Left ventricle myocardium inferior (tissue), 1 donor: ENCODE data around the gene OR52N4. TPM values are rescaled to one million over a fixed set of nuclear protein-coding genes. Genes with fewer than 3 reads are reported as not detected.

Experiments used
- DNase-seq: peaks from one replicate; pipeline ENCODE4 v3.0.0-alpha.2; 2020
- H3K27ac ChIP-seq: fragments of 200-600 bp; replicated peaks from 2 replicates; pipeline ENCODE4 v1.8.0; 2021
- H3K27me3 ChIP-seq: fragments of 200-600 bp; 2 replicates; pipeline ENCODE4 v1.8.0; 2021; ENCODE audit warnings: low read depth
- H3K36me3 ChIP-seq: fragments of 200-600 bp; 2 replicates; pipeline ENCODE4 v1.8.0; 2021
- H3K4me1 ChIP-seq: fragments of 200-600 bp; 2 replicates; pipeline ENCODE4 v1.8.0; 2021
- H3K4me3 ChIP-seq: fragments of 200-600 bp; 2 replicates; pipeline ENCODE4 v1.8.0; 2021; ENCODE audit warnings: mild to moderate bottlenecking, moderate library complexity
- H3K9me3 ChIP-seq: fragments of 200-600 bp; replicated peaks from 2 replicates; pipeline ENCODE4 v1.8.0; 2021
- intact Hi-C: fragments of 100-400 bp; cut with micrococcal nuclease; formaldehyde crosslinking; loops from one replicate; pipeline ENCODE4 v1.11.0; 2022
- total RNA-seq: library from RNA; stranded (reverse); fragmentation: NEBNext Ultra II Directional; extraction: Animal tissue kit (Norgen Biotek cat#: 25700); gene quantifications from one replicate; pipeline ENCODE4 v1.2.1, GENCODE V29; 2021
- TF ChIP-seq, protein P1 (sequence below): fragments of 200-600 bp; IDR thresholded peaks from 2 replicates; pipeline ENCODE4 v1.8.0; 2021; ENCODE audit warnings: antibody characterized with exemption, mild to moderate bottlenecking, borderline replicate concordance
- donor health status: DM: no; HTN: yes; CAD: no; lungs with severe emphysema.

Gene OR52N4
- total RNA-seq, 1 donor from 2014 or later, result not detected

DNA sequence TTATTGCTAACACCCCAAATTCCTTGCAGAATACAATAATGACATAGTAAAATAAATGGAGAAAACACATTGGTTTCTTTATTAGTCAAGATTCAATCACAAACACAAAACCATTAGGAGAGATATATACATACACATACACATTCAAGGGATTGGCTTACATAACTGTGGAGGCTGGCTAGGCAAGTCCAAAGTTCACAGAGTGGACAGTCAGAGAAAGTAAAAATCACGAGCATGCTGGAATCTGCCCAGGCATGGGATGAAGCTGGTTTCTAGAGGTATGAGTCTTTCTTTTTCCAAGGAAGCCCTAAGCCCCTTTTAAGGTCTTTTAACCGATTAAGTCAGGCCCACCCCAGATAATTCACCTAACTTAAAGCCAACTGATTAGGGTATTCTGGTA, 31.4 kb upstream of the OR52N4 start:
- H3K27me3 ChIP-seq, result no peaks in the 10 kb centered on the region
- H3K4me1 ChIP-seq, result no peaks in the 10 kb centered on the region
- no peak for DNase-seq
- H3K4me3 ChIP-seq, result no peak overlapping the region
- intact Hi-C loops, result no loop called here
- H3K27ac ChIP-seq, result no peak overlapping the region
- H3K9me3 ChIP-seq, result no peaks in the 10 kb centered on the region
- H3K36me3 ChIP-seq, result no peaks in the 10 kb centered on the region
- TF ChIP-seq, protein P1, sequence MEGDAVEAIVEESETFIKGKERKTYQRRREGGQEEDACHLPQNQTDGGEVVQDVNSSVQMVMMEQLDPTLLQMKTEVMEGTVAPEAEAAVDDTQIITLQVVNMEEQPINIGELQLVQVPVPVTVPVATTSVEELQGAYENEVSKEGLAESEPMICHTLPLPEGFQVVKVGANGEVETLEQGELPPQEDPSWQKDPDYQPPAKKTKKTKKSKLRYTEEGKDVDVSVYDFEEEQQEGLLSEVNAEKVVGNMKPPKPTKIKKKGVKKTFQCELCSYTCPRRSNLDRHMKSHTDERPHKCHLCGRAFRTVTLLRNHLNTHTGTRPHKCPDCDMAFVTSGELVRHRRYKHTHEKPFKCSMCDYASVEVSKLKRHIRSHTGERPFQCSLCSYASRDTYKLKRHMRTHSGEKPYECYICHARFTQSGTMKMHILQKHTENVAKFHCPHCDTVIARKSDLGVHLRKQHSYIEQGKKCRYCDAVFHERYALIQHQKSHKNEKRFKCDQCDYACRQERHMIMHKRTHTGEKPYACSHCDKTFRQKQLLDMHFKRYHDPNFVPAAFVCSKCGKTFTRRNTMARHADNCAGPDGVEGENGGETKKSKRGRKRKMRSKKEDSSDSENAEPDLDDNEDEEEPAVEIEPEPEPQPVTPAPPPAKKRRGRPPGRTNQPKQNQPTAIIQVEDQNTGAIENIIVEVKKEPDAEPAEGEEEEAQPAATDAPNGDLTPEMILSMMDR, result no peak

DNA sequence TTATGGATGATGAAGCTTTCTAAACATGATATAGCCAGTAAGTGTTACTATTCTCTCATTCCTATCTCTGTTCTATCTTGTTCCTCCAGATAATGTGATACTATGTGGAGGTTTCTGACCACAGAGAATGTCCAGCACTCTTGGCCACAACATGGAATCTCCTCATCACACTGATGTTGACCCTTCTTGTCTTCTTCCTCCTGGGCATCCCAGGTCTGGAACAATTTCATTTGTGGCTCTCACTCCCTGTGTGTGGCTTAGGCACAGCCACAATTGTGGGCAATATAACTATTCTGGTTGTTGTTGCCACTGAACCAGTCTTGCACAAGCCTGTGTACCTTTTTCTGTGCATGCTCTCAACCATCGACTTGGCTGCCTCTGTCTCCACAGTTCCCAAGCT, 27.7 kb upstream of the OR52N4 start:
- Histone ChIP-seq H3K9me3 (no peaks in the 10 kb centered on the region), H3K4me3 (no peak overlapping the region), H3K36me3 (no peaks in the 10 kb centered on the region), H3K4me1 (no peaks in the 10 kb centered on the region), H3K27ac (no peak overlapping the region), H3K27me3 (no peaks in the 10 kb centered on the region)
- intact Hi-C loops, result no loop called here
- no peak for DNase-seq
- TF ChIP-seq, protein P1, result no peak

DNA sequence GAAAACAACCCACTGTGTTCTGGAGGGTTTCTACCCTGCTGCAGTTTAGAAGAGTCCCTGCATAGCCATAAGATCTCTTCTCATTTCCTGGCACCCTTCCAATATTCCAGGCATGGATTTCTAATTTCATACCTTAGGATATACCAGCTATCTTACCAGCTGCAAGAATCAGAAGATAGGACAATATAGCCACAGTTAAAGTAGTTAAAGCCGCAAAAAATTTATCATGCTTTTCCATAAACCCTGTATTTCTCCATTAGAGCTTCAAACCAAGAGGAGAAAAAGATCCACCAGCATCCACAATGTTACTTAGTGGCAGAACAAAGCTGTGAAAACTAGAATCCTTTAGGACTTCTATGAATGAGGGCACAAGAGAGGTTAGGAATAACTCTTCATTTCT, 26.4 kb upstream of the OR52N4 start:
- DNase-seq, result no peak

DNA sequence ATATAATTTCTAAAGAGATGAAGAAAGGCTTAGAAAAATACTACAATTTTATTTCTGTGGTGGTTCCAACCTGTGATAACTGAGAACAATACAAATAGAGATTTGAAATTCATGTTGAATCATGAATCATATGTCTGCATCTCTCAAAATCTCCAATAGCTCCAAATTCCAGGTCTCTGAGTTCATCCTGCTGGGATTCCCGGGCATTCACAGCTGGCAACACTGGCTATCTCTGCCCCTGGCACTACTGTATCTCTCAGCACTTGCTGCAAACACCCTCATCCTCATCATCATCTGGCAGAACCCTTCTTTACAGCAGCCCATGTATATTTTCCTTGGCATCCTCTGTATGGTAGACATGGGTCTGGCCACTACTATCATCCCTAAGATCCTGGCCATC, 17.6 kb upstream of the OR52N4 start, which contains the start of gene OR56B1:
Gene OR56B1, plus strand, starts transcription at position 53 of the 400 bp plus-strand sequence. Its CDS starts 69 bp downstream, at position 122.
- H3K27me3 ChIP-seq, result no peaks in the 10 kb centered on the region
- peaks cover 5% of the 10 kb centered on the region for H3K9me3 ChIP-seq
- no peak within 1 kb of the TSS for H3K27ac ChIP-seq
- H3K4me1 ChIP-seq, result no peaks in the 10 kb centered on the region
- H3K36me3 ChIP-seq, result no peaks in the 10 kb centered on the region
- no peak within 1 kb of the TSS for H3K4me3 ChIP-seq
- TF ChIP-seq, protein P1, result no peak
- intact Hi-C loops, result no loop called here
- no peak for DNase-seq

More for the DNA sequence above, 26.4 kb upstream of the OR52N4 start:
- Histone ChIP-seq H3K27me3 (no peaks in the 10 kb centered on the region), H3K36me3 (no peaks in the 10 kb centered on the region), H3K27ac (no peak overlapping the region), H3K9me3 (no peaks in the 10 kb centered on the region), H3K4me1 (no peaks in the 10 kb centered on the region), H3K4me3 (no peak overlapping the region)
- intact Hi-C loops, result no loop called here
- TF ChIP-seq, protein P1, result no peak

DNA sequence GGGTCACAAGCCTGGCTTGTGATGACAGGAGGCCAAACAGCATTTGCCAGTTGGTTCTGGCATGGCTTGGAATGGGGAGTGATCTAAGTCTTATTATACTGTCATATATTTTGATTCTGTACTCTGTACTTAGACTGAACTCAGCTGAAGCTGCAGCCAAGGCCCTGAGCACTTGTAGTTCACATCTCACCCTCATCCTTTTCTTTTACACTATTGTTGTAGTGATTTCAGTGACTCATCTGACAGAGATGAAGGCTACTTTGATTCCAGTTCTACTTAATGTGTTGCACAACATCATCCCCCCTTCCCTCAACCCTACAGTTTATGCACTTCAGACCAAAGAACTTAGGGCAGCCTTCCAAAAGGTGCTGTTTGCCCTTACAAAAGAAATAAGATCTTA, 17.0 kb upstream of the OR52N4 start:
- no peaks in the 10 kb centered on the region for H3K4me1 ChIP-seq

More for the DNA sequence above, 17.0 kb upstream of the OR52N4 start:
- H3K36me3 ChIP-seq, result no peaks in the 10 kb centered on the region
- TF ChIP-seq, protein P1, result no peak
- intact Hi-C loops, result no loop called here
- no peak for DNase-seq
- H3K27me3 ChIP-seq, result no peaks in the 10 kb centered on the region
- peaks cover 12% of the 10 kb centered on the region for H3K9me3 ChIP-seq
- no peak overlapping the region for H3K27ac ChIP-seq
- no peak overlapping the region for H3K4me3 ChIP-seq
